GM21528 (cell line): ENCODE results near the gene KCNQ1.

ENCODE experiments used
- ATAC-seq: cut with Tn5 transposase; IDR thresholded peaks from one replicate; pipeline ENCODE4 v1.9.1; 2021; ENCODE audit warnings: mild to moderate bottlenecking, moderate library complexity; ENCODE audit not compliant: unreplicated experiment, low FRiP score

Gene KCNQ1

GRCh38 chr11:2718817-2719438, 274.1 kb downstream of the KCNQ1 start:
- no peak for ATAC-seq

- ATAC-seq, result no peak
Observed at GRCh38 chr11:2719831-2720590, 275.2 kb downstream of the KCNQ1 start.

- ATAC-seq, result no peak
Observed at GRCh38 chr11:2721210-2721916, 276.6 kb downstream of the KCNQ1 start.

- no peak for ATAC-seq
Observed at GRCh38 chr11:2722955-2723354, 278.1 kb downstream of the KCNQ1 start.

- ATAC-seq, result no peak
Observed at GRCh38 chr11:2724104-2724503, 279.3 kb downstream of the KCNQ1 start.

- no peak for ATAC-seq
Observed at GRCh38 chr11:2724653-2725367, 280.0 kb downstream of the KCNQ1 start.

- ATAC-seq, result no peak
Observed at GRCh38 chr11:2725368-2726300, 280.8 kb downstream of the KCNQ1 start.

GRCh38 chr11:2726964-2727363, 282.2 kb downstream of the KCNQ1 start:
- no peak for ATAC-seq

GRCh38 chr11:2728128-2728662, 283.4 kb downstream of the KCNQ1 start:
- no peak for ATAC-seq

GRCh38 chr11:2728663-2729332, 284.0 kb downstream of the KCNQ1 start:
- no peak for ATAC-seq

GRCh38 chr11:2729841-2730240, 285.0 kb downstream of the KCNQ1 start:
- no peak for ATAC-seq

GRCh38 chr11:2730272-2731129, 285.7 kb downstream of the KCNQ1 start:
- ATAC-seq, result no peak

GRCh38 chr11:2731130-2732125, 286.6 kb downstream of the KCNQ1 start:
- ATAC-seq, result no peak

- no peak for ATAC-seq
Observed at GRCh38 chr11:2732261-2732939, 287.6 kb downstream of the KCNQ1 start.

- ATAC-seq, result no peak
Observed at GRCh38 chr11:2732940-2733628, 288.3 kb downstream of the KCNQ1 start.
